Measurements from ENCODE around the gene TWIST1.

TWIST1 gene

GRCh38 chr7:19113002-19113350 lies 4.5 kb downstream of the TWIST1 start:
- no peak for DNase-seq (ENCODE audit: low spot score)

GRCh38 chr7:19112274-19113001 lies 5.0 kb downstream of the TWIST1 start:
- no peak for DNase-seq (ENCODE audit: low spot score)

GRCh38 chr7:19111474-19112273 lies 5.8 kb downstream of the TWIST1 start:
- DNase-seq (ENCODE audit: low spot score) = no peak

- no peak for DNase-seq (ENCODE audit: low spot score)
Observed at GRCh38 chr7:19110776-19111175, 6.7 kb downstream of the TWIST1 start.

GRCh38 chr7:19110026-19110730 lies 7.3 kb downstream of the TWIST1 start:
- DNase-seq (ENCODE audit: low spot score) = no peak

GRCh38 chr7:19109000-19109946 lies 8.2 kb downstream of the TWIST1 start:
- DNase-seq (ENCODE audit: low spot score) = no peak

- no peak for DNase-seq (ENCODE audit: low spot score)
Observed at GRCh38 chr7:19107356-19108146, 9.9 kb downstream of the TWIST1 start.

GRCh38 chr7:19107081-19107355 lies 10.4 kb downstream of the TWIST1 start:
- DNase-seq (ENCODE audit: low spot score) = no peak

GRCh38 chr7:19106241-19107080 lies 11.0 kb downstream of the TWIST1 start:
- no peak for DNase-seq (ENCODE audit: low spot score)

GRCh38 chr7:19105546-19105945 lies 11.9 kb downstream of the TWIST1 start:
- DNase-seq (ENCODE audit: low spot score) = no peak

GRCh38 chr7:19104811-19105210 lies 12.6 kb downstream of the TWIST1 start:
- DNase-seq (ENCODE audit: low spot score) = no peak

- no peak for DNase-seq (ENCODE audit: low spot score)
Observed at GRCh38 chr7:19102884-19103283, 14.6 kb downstream of the TWIST1 start.

GRCh38 chr7:19101909-19102308 lies 15.5 kb downstream of the TWIST1 start:
- DNase-seq (ENCODE audit: low spot score) = no peak

GRCh38 chr7:19101472-19101871 lies 16.0 kb downstream of the TWIST1 start:
- DNase-seq (ENCODE audit: low spot score) = no peak

- no peak for DNase-seq (ENCODE audit: low spot score)
Observed at GRCh38 chr7:19099924-19100323, 17.5 kb downstream of the TWIST1 start.

- no peak for DNase-seq (ENCODE audit: low spot score)
Observed at GRCh38 chr7:19099194-19099593, 18.2 kb downstream of the TWIST1 start.

GRCh38 chr7:19098510-19098909 lies 18.9 kb downstream of the TWIST1 start:
- no peak for DNase-seq (ENCODE audit: low spot score)

GRCh38 chr7:19097165-19098055 lies 20.0 kb downstream of the TWIST1 start:
- no peak for DNase-seq (ENCODE audit: low spot score)

- no peak for DNase-seq (ENCODE audit: low spot score)
Observed at GRCh38 chr7:19095353-19095860, 22.0 kb downstream of the TWIST1 start.

Data from germinal center (tissue), 1 donor.